ENCODE data around the gene GRAP. TPM values are rescaled to one million over a fixed set of nuclear protein-coding genes. Genes with fewer than 3 reads are reported as not detected.

GRAP gene
- total RNA-seq, 4 donors from 2014 or later = 5.5 to 19.8 (median 10.5) TPM

DNA sequence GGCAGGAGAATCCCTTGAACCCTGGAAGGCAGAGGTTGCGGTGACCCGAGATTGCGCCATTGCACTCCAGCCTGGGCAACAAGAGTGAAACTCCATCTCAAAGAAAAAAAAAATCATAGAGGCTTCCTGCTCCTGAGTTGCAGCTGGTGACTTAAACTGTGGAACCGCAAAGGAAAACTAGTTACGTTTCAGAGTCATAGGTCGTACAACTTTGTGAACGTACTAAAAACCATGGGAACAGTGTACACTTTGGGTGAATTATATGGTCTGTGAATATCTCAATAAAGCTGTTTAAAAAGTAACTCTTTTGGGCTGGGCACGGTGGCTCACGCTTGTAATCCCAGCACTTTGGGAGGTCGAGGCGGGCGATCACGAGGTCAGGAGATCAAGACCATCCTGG lies 71.2 kb downstream of the GRAP start:
- TF ChIP-seq, protein P1, sequence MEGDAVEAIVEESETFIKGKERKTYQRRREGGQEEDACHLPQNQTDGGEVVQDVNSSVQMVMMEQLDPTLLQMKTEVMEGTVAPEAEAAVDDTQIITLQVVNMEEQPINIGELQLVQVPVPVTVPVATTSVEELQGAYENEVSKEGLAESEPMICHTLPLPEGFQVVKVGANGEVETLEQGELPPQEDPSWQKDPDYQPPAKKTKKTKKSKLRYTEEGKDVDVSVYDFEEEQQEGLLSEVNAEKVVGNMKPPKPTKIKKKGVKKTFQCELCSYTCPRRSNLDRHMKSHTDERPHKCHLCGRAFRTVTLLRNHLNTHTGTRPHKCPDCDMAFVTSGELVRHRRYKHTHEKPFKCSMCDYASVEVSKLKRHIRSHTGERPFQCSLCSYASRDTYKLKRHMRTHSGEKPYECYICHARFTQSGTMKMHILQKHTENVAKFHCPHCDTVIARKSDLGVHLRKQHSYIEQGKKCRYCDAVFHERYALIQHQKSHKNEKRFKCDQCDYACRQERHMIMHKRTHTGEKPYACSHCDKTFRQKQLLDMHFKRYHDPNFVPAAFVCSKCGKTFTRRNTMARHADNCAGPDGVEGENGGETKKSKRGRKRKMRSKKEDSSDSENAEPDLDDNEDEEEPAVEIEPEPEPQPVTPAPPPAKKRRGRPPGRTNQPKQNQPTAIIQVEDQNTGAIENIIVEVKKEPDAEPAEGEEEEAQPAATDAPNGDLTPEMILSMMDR (IDR thresholded peaks at IDR 0.05) = no peak
- no peak for TF ChIP-seq POLR2A (IDR thresholded peaks at IDR 0.05)
- Histone ChIP-seq H3K27me3 (no peaks in the 10 kb centered on the region), H3K4me3 (replicated peaks in 1 of 3) (no peak overlapping the region), H3K4me1 (no peaks in the 10 kb centered on the region), H3K36me3 (peaks cover 10 to 15% of the 10 kb centered on the region in 2 donors), H3K9me3 (no peaks in the 10 kb centered on the region), H3K27ac (no peak overlapping the region)
- intact Hi-C loops (cut with DNase I) = no loop called here
- 96 to 97% methylated on average over 13 of the region's 13 CpGs for WGBS, 2 donors
- DNase-seq = no peak

DNA sequence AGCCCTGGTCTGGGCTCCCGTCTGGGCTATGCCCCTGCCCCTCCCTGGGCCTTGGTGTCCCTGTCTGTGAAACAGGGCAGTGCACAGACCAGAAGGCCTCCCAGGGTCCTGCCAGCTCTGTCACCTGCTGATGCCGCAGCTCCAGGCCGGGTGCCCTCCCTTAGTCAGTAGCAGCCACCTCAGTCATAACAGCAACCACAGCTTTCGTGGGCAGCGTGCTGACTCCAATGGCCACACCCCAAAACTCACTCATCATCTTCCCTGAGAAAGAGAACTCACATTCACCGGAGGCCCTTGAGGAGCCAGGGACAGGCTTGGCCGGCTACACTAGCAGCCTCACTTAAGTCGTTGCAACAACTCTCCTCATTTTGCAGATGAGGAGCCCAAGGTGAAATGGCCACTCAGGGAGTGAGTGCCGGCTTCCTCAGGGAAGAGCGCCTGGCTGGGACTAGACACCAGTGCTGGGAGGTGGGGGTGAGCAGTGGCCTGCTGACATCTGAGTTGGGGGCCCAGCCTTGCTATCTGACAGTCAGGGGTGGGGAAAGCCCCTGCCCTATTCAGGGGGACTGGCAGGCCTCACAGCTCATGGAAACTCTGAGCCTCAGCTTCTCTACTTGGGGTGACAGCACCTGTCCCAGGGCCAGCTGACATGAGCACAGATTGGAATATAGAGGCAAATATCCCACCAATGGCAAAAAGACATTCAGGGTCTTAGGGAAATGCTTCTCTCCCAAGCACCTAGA lies 72.2 kb downstream of the GRAP start:
- Histone ChIP-seq H3K4me1 (no peaks in the 10 kb centered on the region), H3K27ac (no peak overlapping the region), H3K36me3 (peaks cover 10 to 15% of the 10 kb centered on the region in 2 donors), H3K4me3 (replicated peaks in 1 of 3) (no peak overlapping the region), H3K27me3 (no peaks in the 10 kb centered on the region), H3K9me3 (no peaks in the 10 kb centered on the region)
- TF ChIP-seq, protein P1 (IDR thresholded peaks at IDR 0.05) = no peak
- TF ChIP-seq POLR2A (IDR thresholded peaks at IDR 0.05) = no peak
- peak; percentile 16 to 43 for DNase-seq
- intact Hi-C loops (cut with DNase I) = no loop called here
- 56 to 70% methylated on average over 8 to 10 of the region's 10 CpGs for WGBS, 2 donors

DNA sequence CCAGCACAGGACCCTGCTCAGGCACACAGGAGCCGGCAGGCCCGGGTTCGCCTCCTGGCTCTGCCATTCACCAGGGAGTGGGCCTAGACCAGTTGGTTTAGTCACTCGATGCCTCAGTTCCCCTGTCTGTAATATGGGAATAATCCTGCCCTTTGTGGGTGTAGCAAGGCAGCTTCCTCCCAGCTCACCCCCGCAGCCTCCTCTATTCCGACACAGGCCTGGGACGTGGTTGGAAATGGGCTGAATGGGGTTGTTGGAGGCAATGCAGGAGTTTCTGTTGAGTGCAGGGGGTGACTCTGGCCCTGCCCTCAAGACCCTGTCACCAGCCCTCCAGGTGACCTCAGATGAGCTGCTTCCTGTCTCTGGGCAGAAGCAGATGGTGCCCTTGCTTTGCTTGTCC lies 75.0 kb downstream of the GRAP start:
- Histone ChIP-seq H3K4me3 (replicated peaks in 1 of 3) (no peak overlapping the region), H3K27ac (no peak overlapping the region), H3K36me3 (peaks cover 0 to 5% of the 10 kb centered on the region in 2 donors), H3K27me3 (no peaks in the 10 kb centered on the region), H3K9me3 (no peaks in the 10 kb centered on the region), H3K4me1 (peaks cover 0 to 18% of the 10 kb centered on the region in 2 donors)
- intact Hi-C loops (cut with DNase I) = no loop called here
- WGBS, 2 donors = 96 to 97% methylated on average over 4 of the region's 7 CpGs
- TF ChIP-seq POLR2A (IDR thresholded peaks at IDR 0.05) = no peak
- TF ChIP-seq, protein P1 (IDR thresholded peaks at IDR 0.05) = no peak
- no peak for DNase-seq

Small RNAs within 50 kb of the gene (small RNA-seq; reads per million reads assigned to genes)
- not detected for gene AC090286.3

Other genes with a start within 250 kb of the GRAP start
- 10 to 100 TPM; 43.6 to 50.9 (median 49.7) TPM for gene PRPSAP2, start 188.8 kb downstream of the GRAP start, total RNA-seq
- gene SLC5A10, start 94.8 kb downstream of the GRAP start, total RNA-seq = not detected
- gene FAM83G, start 42.2 kb downstream of the GRAP start, total RNA-seq = 10 to 100 TPM; 11.9 to 21.3 (median 13.9) TPM
- gene GRAPL, start 80.6 kb upstream of the GRAP start, total RNA-seq = 1 to 10 TPM; 1.3 to 6.7 (median 4.0) TPM
- gene EPN2, start 190.4 kb upstream of the GRAP start, total RNA-seq = 10 to 100 TPM; 21.8 to 32.3 (median 24.7) TPM